ENCODE measurements around the gene SLC22A31. TPM values are rescaled to one million over a fixed set of nuclear protein-coding genes. Genes with fewer than 3 reads are reported as not detected.
"Not testable (repeated sequence)": the region's sequence is repeated elsewhere in the genome, so short reads cannot be mapped to it uniquely, and the experiment has no call there.

SLC22A31 gene
- 0.13 and 0.18 TPM in 2 replicates for total RNA-seq

DNA sequence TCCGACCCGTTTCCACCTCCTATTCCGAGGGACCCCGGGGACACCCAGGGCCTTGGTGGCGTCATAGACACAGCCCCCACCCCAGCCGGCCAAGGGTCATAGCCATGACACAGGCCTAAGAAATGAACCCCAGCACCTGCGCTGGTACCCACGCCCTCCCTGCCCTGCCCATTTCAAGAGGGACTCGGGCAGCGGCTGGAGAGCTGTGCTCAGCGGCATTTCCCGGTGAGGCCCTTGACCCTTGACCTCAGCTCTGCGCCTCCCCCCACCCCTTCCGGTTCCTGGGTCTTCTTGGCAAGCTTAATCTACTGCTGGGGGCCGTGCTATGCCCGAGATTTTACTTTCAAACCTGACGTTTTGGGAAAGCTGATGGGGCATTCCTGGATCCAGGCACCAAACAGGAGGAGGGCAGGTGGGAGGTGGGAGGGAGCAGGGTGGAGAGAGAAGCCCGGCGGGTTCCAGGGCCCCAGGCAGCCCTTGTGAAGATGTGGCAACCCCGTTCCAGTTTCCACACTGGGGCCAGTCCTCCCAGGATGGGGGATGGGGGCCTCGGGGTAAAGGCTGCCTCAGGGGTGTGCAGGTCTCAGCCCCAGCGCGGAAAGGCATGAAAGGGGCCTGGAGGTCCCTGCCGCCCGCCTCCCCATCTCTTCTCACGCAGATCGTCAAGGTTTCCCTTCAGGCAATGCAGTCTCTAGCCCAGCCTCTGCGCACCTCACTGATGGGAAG, at the start of gene SLC22A31:
SLC22A31 (minus strand) TSS at position 414 of the 726 bp plus-strand sequence; CDS start at position 378, 36 bp downstream.
- no peak for DNase-seq (ENCODE audit: low read depth, low spot score)

DNA sequence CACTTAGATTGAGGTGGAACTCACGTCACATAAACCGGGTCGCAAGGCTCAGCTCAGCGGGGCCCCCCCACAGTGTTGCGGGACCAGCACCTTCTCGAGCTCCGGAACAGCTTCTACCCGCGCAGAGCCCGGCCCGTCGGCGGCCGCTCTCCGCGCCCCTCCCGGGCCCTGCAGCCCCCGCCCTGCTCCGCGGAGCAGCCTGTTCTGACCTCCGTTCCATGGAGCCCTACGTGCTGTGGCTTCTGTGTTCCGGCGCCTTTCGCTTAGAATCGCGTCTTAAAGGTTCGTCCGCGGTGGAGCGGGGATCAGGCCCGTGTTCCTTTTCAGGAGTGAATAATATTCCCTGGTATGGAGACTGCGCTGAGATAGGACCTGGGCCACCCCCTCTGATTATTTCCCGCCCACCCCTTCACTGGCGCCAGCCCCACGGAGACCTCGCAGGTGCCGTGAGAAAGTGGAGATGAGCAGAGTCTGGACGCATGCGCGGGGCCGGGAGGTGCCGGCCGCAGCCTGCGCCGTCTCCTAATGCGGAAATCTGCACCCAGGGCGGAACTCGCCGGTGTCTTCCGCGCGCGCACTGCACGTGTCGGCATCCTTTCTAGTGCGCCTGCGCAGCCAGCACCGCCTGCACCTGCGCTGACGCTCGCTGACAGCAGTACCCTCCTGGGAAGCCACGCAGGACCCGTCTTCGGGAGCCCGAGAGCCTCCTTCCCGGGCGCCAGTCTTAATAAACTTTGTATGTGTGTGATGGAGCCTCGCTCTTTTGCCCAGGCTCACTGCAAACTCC, 48.1 kb upstream of the SLC22A31 start:
- no peak for DNase-seq (ENCODE audit: low read depth, low spot score)

DNA sequence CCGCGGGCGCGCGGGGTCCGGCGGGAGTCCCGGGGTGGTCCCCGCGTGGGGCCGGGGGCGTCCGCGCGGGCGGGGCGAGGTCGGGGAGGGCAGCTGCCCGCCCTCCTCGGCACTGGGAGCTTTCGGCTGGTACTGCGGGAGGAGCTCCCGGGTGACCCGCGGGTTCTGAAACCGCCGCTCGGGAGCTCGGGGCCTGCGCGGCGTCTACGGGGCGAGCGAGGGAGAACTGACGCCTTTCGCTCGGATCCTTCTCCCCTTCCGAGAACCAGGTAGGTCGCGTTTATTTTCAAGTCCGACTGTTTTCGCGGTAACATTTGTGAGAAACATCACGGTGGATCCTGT, 47.4 kb upstream of the SLC22A31 start:
- not testable (repeated sequence) for DNase-seq (ENCODE audit: low read depth, low spot score)

DNA sequence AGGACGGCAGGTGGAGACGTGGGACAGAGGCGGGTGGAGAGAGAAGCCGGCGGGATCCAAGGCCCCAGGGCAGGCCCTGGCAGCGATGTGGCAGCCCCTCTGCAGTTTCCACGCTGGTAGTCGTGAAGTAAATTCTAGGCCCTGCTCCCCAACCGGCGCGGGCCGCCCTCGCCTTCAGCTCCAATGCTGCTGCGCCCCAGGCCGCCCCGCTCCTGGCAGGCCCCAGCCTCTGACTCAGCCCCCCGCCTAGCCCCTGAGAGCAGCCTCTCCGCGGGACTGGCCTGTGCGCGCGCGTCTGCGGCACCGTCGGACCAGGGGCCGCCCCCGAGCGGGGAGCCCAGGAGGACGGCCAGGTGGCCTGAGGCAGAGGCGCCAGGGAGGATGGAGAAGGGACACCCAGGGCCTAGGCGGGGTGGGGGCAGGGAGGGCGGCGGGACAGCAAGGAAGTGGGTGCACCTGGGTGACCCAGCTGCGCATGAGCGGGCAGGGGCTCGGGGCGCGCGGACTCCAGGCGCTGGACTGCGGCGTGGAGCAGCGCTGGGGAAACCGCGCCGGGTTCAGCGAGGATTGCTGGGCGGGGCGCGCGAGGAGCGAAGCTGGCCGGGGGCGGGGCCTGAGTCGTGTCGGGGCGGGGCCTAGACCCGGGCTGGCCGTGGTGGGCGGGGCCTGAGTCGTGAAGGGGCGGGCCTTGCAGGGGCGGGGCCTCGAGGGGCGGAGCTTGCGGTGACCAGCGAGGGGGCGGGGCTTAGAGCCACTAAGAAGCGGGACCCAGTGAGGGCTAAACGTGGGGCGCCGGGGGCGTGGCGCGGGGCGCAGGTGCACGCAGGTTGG, 46.8 kb upstream of the SLC22A31 start:
- DNase-seq (ENCODE audit: low read depth, low spot score) = peak; percentile 36

DNA sequence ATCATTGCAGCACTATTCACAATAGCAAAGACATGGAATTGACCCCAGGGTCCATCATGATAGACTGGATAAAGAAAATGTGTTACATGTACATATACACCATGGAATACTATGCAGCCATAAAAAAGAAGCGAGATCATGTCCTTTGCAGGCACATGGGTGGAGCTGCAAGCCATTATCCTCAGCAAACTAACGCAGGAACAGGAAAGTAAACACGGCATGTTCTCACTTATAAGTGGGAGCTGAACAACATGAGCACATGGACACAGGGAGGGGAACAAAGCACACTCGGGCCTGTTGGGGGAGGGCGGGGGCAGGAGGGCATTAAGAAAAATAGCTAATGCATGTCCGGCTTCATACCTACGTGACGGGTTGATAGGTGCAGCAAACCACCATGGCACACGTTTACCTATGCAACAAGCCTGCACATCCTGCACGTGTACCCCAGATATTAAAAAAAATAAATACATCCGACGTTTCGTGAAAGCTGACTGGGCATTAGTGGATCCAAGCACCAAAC, 46.1 kb upstream of the SLC22A31 start:
- DNase-seq (ENCODE audit: low read depth, low spot score) = no peak

DNA sequence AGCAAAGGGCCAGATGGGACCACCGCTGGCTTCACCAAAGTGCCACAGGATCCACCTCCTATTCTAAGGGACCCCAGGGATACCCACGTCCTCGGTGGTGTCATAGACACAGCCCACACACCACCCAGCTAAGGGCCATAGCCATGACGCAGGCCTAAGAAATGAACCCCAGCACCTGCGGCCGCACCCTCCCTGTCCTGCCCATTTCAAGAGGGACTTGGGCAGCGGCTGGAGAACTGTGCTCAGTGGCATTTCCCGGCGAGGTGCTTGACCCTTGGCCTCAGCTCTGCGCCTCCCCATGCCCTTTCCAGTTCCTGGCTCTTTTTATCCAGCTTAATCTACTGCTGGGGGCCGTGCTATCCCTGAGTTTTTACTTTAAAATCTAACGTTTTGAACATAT, 44.4 kb upstream of the SLC22A31 start:
- DNase-seq (ENCODE audit: low read depth, low spot score) = no peak

DNA sequence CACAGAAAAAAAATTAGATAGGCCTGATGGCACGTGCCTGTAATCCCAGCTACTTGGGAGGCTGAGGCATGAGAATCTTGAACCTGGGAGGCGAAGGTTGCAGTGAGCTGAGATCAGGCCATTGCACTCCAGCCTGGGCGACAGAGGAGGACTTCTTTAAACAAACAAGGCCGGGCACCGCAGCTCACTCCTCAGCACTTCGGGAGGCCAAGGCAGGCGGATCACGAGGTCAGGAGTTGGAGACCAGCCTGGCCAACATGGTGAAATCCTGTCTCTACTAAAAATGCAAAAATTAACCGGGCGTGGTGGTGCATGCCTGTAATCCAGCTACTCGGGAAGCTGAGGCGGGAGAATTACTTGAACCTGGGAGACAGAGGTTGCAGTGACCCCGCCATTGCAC, 43.9 kb upstream of the SLC22A31 start:
- DNase-seq (ENCODE audit: low read depth, low spot score) = not testable (repeated sequence)

DNA sequence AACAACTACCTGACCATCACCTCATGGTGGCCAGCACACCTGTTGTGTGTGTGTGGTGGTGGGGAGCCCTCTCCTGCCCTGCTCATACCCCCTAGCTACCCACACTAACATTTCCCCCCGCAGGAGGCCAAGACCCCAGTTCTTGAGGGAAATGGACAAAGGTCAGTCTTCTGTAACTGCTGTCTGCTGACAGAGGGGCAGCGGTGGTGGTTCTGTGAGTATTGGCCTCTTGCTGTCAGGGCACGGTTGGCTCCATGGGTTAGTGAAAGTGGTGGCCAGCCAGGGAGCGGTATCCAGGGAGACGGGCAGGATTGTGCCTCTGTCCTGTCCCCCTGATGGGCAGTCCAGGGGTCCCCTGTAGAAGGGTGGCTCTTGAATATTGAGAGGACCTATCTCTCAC, 43.3 kb upstream of the SLC22A31 start:
- no peak for DNase-seq (ENCODE audit: low read depth, low spot score)

DNA sequence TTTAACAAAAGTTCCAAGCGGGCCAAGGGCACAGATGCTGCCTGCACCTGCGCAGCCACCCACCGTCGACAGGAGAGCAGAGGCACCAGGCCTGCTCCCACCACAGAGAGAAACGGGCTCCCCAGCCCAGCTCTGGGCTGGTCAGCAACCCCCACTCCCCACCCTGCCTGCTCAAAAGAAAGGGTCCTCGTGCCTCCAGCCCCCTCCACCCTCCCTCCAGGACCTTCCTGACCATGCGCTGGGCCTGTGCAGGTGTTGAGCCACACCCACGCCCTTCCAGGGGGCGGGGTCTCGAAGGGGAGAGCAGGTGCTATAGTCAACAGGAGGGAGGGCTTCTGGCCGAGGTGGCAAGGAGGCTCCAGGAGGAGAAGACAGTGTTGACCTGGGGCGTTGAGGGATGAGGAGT, 42.5 kb upstream of the SLC22A31 start:
- no peak for DNase-seq (ENCODE audit: low read depth, low spot score)

DNA sequence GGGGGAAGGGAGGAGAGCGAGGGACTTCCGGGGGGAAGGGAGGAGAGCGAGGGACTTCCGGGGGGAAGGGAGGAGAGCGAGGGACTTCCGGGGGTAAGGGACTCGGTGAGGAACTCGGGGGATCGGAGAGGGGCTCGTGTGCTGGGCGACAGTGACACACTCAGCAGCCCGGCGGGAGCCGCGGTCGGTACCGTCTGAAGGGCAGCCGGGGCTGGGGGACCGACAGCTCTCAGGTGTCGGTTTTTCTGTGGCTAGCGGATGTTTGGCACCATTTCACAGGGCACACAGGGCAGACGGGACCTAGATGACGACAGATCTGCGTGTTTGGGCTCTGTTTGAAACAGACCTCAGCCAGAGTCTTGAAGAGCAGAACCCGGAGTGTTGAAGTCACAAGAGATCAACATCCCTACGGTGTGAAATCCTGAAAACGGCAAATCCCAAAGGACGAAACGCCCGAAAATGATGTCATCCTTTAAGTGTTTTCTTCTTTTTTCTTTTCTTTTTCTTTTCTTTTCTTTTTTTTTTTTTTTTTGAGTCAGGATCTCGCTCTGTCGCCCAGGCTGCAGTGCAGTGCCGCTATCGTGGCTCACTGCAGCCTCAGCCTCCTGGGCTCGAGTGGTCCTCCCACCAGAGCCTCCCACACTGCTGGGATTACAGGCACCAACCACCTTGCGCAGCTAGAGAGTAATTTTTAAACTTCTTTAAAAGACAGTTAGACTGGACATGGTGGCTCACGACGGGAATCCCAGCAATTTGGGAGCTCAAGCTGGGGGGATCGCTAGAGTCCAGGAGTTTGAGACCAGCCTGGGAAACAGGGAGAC, 41.1 kb upstream of the SLC22A31 start:
- DNase-seq (ENCODE audit: low read depth, low spot score) = no peak

DNA sequence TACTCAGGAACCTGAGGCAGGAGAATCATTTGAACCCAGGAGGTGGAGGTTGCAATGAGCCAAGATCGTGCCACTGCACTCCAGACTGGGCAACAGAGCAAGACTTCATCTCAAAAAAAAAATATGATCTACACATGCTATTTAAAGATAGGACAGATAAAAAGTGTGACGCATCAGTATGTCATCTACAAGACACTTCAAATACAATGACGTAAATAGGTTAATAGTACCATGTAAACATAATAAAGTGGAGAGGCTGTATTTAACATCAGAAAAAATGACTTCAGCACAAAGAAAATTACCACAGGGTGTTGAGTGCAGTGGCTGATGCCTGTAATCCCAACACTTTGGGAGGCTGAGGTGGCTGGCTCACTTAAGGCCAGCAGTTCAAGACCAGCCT, 37.4 kb upstream of the SLC22A31 start:
- DNase-seq (ENCODE audit: low read depth, low spot score) = no peak

DNA sequence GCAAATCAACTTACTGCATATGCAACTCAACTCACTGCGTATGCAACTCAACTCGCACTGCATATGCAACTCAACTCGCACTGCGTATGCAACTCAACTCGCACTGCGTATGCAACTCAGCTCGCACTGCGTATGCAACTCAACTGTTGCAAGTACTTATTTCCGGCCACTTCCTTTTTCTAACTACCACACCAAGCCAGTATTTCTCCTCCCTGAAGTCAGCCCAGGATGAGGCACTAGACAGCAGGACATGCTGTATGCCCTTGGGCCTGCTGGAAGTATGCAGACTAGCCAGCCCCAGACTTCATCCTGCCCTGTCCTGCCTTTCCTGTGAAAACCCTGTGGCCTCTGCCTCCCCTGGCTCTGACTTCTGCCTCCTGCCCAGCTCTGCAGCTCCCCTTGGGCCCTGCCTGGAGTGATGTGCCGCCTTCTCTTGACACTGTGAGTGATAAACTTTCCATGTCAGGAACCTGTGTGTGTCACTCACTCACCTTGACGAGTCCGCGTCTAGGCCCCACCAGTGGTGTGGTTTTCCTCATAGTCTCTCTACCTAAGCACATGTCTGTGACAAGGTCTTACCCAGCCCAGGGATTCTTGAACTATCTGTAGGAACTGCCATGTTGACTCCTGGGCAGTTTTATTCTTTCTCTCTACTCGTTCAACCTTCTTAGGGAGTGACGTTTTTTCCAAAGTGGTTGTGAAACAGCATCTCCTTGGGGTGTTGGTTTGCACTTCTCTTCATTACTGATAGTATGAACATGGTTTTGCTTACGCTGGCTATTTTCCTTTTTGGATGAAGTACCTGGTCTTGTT, 33.5 kb upstream of the SLC22A31 start:
- no peak for DNase-seq (ENCODE audit: low read depth, low spot score)

DNA sequence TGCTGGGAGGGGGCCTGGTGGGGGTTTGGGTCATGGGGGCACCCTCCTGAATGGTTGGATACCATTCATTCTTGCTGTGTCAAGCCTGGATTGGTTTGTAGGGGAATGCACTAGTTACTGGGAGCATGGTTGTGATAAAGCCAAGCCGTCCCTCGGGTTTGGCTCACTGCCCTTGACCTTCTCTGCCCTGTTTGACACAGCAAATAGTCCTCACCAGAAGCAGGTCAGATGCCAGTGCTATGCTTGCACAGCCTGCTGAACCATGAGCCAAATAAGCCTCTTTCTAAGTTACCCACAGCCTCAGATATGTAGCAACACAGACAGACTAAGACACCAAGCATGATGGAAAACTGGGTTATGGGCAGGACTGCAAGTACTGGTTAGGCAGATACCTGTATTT, 31.8 kb upstream of the SLC22A31 start:
- no peak for DNase-seq (ENCODE audit: low read depth, low spot score)

DNA sequence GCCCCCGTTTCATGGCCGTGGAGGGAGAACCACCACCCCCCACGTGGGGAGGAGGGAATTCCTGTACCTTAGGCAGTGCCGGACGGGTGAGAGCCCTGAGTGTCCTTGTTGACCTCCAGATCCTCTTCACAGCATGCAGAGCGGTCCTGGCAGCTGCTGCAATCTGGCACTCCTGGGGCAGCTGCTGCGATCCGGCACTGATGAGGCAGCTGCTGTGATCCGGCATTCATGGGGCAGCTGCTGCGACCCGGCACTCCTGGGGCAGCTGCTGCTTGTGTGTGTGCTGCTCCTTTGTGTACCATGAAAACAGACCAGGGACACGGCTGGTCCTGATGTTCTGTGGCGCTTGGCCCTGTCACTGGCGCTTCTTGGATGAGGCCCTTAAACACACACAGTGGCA, 29.9 kb upstream of the SLC22A31 start:
- DNase-seq (ENCODE audit: low read depth, low spot score) = no peak

DNA sequence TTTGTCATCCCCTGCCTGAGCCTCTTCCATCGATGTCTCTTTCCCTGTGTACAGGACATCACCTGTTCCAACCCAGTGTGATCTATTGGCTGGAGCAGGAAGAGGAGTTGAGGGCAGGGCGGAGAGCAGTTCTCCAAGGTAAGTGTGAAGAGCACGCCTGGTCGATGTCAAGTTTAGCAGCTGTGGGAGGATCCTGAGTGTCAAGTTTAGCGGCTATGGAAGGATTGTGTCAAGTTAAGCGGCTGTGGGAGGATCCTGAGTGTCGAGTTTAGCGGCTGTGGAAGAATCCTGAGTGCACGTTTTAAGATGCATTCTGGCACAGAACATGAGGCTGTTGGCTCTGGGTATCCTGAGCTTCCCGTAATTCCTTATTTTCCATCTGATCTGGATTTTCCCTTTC, 24.3 kb upstream of the SLC22A31 start:
- DNase-seq (ENCODE audit: low read depth, low spot score) = no peak

DNA sequence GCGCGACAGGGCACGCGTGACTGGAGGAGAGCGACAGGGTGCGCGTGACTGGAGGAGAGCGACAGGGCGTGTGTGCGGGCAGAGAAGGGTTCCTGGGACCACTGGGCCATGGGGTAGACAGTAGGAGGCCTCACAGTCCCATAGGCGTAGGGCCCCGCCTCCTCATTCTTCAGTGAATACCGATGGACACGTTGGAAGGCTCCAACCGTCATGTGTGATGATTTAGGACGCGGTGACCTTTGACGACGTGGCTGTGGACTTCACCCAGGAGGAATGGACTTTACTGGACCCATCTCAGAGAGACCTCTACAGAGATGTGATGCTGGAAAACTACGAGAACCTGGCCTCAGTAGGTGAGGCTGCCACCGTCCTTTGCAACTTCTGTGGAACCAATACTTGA, 22.6 kb upstream of the SLC22A31 start:
- no peak for DNase-seq (ENCODE audit: low read depth, low spot score)

DNA sequence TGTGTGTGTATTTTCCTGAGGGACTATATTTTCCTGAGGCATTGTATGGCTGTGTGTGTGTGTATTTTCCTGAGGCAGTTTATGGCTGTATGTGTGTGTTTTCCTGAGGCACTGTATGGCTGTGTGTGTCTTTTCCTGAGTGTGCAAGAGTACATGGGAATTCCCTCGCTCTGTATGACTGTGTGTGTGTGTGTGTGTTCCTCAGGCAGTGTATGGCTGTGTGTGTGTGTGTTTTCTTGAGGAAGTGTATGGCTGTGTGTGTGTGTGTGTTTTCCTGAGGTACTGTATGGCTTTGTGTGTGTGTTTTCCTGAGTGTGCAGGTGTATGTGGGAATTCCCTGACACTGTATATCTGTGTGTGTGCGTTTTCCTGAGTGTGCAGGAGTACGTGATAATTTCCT, 21.3 kb upstream of the SLC22A31 start:
- DNase-seq (ENCODE audit: low read depth, low spot score) = no peak

DNA sequence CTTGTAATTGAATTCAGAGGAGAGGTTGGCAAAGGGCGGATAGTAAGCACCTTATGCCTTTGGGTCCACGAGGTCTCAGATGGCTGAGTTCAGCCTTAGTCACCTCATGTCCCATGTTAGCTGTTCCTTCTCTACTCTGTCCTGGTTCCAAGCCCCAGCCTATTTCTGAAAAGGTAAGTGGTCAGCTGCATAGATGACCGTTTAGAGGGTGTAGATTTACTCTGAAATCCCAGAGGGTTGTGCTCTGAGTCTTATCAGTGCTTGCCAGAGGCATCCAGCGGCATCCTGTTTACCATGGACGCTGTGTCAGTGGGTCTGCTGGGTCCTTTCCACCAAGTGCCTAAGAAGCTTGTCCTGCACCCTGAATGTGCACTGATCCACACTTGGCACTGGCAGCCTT, 19.0 kb upstream of the SLC22A31 start:
- DNase-seq (ENCODE audit: low read depth, low spot score) = no peak

DNA sequence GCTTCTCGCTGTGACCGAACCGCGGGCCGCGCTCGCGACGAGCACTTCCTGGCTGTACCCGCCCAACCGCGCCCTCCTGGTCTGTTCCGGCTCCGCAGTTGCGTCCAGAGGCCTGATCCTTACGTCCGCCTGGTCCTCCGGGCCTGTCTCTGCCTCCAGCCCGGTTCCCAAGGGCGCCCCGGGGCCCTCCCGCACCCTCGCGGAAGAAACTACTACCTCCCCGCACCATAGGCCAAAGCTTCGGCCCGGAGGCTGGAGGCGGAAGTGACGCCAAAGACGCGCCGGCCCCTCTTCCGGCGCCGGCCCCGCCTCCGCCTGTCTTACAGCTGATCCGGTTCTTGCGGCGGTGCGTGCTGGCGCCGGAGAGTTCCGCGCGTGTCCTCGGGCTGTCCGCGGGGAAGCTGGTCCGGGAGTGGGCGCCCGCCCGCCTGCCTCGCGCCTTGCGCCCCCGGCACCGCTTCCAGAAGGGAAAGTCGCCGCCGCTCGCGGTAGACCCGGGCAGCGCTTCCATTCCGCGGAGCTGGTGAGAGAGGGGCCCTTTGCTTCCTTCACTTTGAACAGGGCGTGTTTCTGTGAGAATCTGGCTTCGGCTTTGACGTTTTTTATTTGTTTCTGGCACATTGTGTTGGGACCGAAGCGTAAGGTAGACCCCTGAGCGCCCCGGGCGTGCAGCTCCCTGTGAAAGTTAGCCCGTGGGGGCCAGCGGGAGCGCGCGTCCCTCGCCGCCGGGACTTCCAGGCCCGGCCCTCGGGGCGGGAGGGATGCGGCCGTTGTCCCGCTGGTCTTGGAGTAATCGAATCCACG, 17.3 kb upstream of the SLC22A31 start, which contains the start of gene ZNF778:
ZNF778 (plus strand) TSS at position 316 of the 804 bp plus-strand sequence. CDS start 3,425 bp downstream, outside the sequence.
- peak; percentile 50 for DNase-seq (ENCODE audit: low read depth, low spot score)

Data from pulmonary artery endothelial cell (primary cell).